ENCODE results near the gene PPP1R37. TPM values are rescaled to one million over a fixed set of nuclear protein-coding genes. Genes with fewer than 3 reads are reported as not detected.

Gene PPP1R37
- total and polyA plus RNA-seq, 2 donors = 16.8 to 31.6 TPM

- H3K36me3 ChIP-seq (ENCODE audit: insufficient read depth) = no peaks in the 10 kb centered on the region
- H3K27ac ChIP-seq (ENCODE audit: low read depth) = no peak overlapping the region
- no peak overlapping the region for H3K4me3 ChIP-seq (ENCODE audit: low read depth, low read length)
- WGBS = 92% methylated on average over 14 of the region's 14 CpGs
- no peak for DNase-seq (ENCODE audit: extremely low spot score)
- no peaks in the 10 kb centered on the region for H3K4me1 ChIP-seq (ENCODE audit: insufficient read depth)
Measured at GRCh38 chr19:45095496-45096413, 2.8 kb downstream of the PPP1R37 start.

GRCh38 chr19:45096700-45097099 lies 3.7 kb downstream of the PPP1R37 start:
- WGBS = 87% methylated on average over 7 of the region's 7 CpGs
- H3K27ac ChIP-seq (ENCODE audit: low read depth) = no peak overlapping the region
- no peak for DNase-seq (ENCODE audit: extremely low spot score)
- H3K4me1 ChIP-seq (ENCODE audit: insufficient read depth) = no peaks in the 10 kb centered on the region
- no peak overlapping the region for H3K4me3 ChIP-seq (ENCODE audit: low read depth, low read length)
- no peaks in the 10 kb centered on the region for H3K36me3 ChIP-seq (ENCODE audit: insufficient read depth)

GRCh38 chr19:45097450-45097775 lies 4.4 kb downstream of the PPP1R37 start:
- no peak for DNase-seq (ENCODE audit: extremely low spot score)
- Histone ChIP-seq H3K36me3 (ENCODE audit: insufficient read depth) (no peaks in the 10 kb centered on the region), H3K27ac (ENCODE audit: low read depth) (peak overlapping the region; percentile 40), H3K4me1 (ENCODE audit: insufficient read depth) (no peaks in the 10 kb centered on the region), H3K4me3 (ENCODE audit: low read depth, low read length) (no peak overlapping the region)
- 85% methylated on average over 7 of the region's 7 CpGs for WGBS

GRCh38 chr19:45097776-45098520 lies 5.0 kb downstream of the PPP1R37 start:
- H3K4me1 ChIP-seq (ENCODE audit: insufficient read depth) = no peaks in the 10 kb centered on the region
- 58% methylated on average over 16 of the region's 16 CpGs for WGBS
- no peak for DNase-seq (ENCODE audit: extremely low spot score)
- H3K27ac ChIP-seq (ENCODE audit: low read depth) = peak overlapping the region; percentile 40
- no peak overlapping the region for H3K4me3 ChIP-seq (ENCODE audit: low read depth, low read length)
- H3K36me3 ChIP-seq (ENCODE audit: insufficient read depth) = no peaks in the 10 kb centered on the region

- 27% methylated on average over 15 of the region's 15 CpGs for WGBS
- DNase-seq (ENCODE audit: extremely low spot score) = no peak
Measured at GRCh38 chr19:45098521-45099466, 5.8 kb downstream of the PPP1R37 start.

GRCh38 chr19:45099467-45100191 lies 6.7 kb downstream of the PPP1R37 start:
- Histone ChIP-seq H3K27ac (ENCODE audit: low read depth) (peak overlapping the region; percentile 11), H3K36me3 (ENCODE audit: insufficient read depth) (no peaks in the 10 kb centered on the region), H3K4me1 (ENCODE audit: insufficient read depth) (no peaks in the 10 kb centered on the region), H3K4me3 (ENCODE audit: low read depth, low read length) (no peak overlapping the region)
- WGBS = 44% methylated on average over 25 of the region's 25 CpGs
- DNase-seq (ENCODE audit: extremely low spot score) = no peak

More at GRCh38 chr19:45098521-45099466, 5.8 kb downstream of the PPP1R37 start:
- Histone ChIP-seq H3K27ac (ENCODE audit: low read depth) (peak overlapping the region; percentile 11), H3K4me1 (ENCODE audit: insufficient read depth) (no peaks in the 10 kb centered on the region), H3K4me3 (ENCODE audit: low read depth, low read length) (no peak overlapping the region), H3K36me3 (ENCODE audit: insufficient read depth) (no peaks in the 10 kb centered on the region)

GRCh38 chr19:45100201-45100600 lies 7.2 kb downstream of the PPP1R37 start:
- no peak for DNase-seq (ENCODE audit: extremely low spot score)
- Histone ChIP-seq H3K4me1 (ENCODE audit: insufficient read depth) (no peaks in the 10 kb centered on the region), H3K4me3 (ENCODE audit: low read depth, low read length) (no peak overlapping the region), H3K36me3 (ENCODE audit: insufficient read depth) (no peaks in the 10 kb centered on the region), H3K27ac (ENCODE audit: low read depth) (peak overlapping the region; percentile 61)
- 69% methylated on average over 3 of the region's 3 CpGs for WGBS

- no peak for DNase-seq (ENCODE audit: extremely low spot score)
- Histone ChIP-seq H3K27ac (ENCODE audit: low read depth) (peak overlapping the region; percentile 61), H3K36me3 (ENCODE audit: insufficient read depth) (no peaks in the 10 kb centered on the region), H3K4me3 (ENCODE audit: low read depth, low read length) (no peak overlapping the region), H3K4me1 (ENCODE audit: insufficient read depth) (no peaks in the 10 kb centered on the region)
- 70% methylated on average over 8 of the region's 8 CpGs for WGBS
Measured at GRCh38 chr19:45100846-45101252, 7.9 kb downstream of the PPP1R37 start.

GRCh38 chr19:45101806-45102205 lies 8.8 kb downstream of the PPP1R37 start:
- H3K27ac ChIP-seq (ENCODE audit: low read depth) = peak overlapping the region; percentile 61
- H3K36me3 ChIP-seq (ENCODE audit: insufficient read depth) = no peaks in the 10 kb centered on the region
- WGBS = 84% methylated on average over 8 of the region's 8 CpGs
- no peak overlapping the region for H3K4me3 ChIP-seq (ENCODE audit: low read depth, low read length)
- H3K4me1 ChIP-seq (ENCODE audit: insufficient read depth) = no peaks in the 10 kb centered on the region
- DNase-seq (ENCODE audit: extremely low spot score) = no peak

GRCh38 chr19:45102481-45102880 lies 9.5 kb downstream of the PPP1R37 start:
- WGBS = 97% methylated on average over 7 of the region's 7 CpGs
- Histone ChIP-seq H3K4me1 (ENCODE audit: insufficient read depth) (no peaks in the 10 kb centered on the region), H3K27ac (ENCODE audit: low read depth) (no peak overlapping the region)

GRCh38 chr19:45103156-45103507 lies 10.2 kb downstream of the PPP1R37 start:
- H3K4me3 ChIP-seq (ENCODE audit: low read depth, low read length) = no peak overlapping the region
- WGBS = 30% methylated on average over 15 of the region's 15 CpGs
- no peak for DNase-seq (ENCODE audit: extremely low spot score)
- no peaks in the 10 kb centered on the region for H3K36me3 ChIP-seq (ENCODE audit: insufficient read depth)
- H3K4me1 ChIP-seq (ENCODE audit: insufficient read depth) = no peaks in the 10 kb centered on the region
- H3K27ac ChIP-seq (ENCODE audit: low read depth) = no peak overlapping the region

More at GRCh38 chr19:45102481-45102880, 9.5 kb downstream of the PPP1R37 start:
- no peak for DNase-seq (ENCODE audit: extremely low spot score)
- H3K36me3 ChIP-seq (ENCODE audit: insufficient read depth) = no peaks in the 10 kb centered on the region
- no peak overlapping the region for H3K4me3 ChIP-seq (ENCODE audit: low read depth, low read length)

GRCh38 chr19:45103508-45104319 lies 10.7 kb downstream of the PPP1R37 start:
- peak overlapping the region; percentile 38 for H3K27ac ChIP-seq (ENCODE audit: low read depth)
- H3K4me3 ChIP-seq (ENCODE audit: low read depth, low read length) = no peak overlapping the region
- H3K4me1 ChIP-seq (ENCODE audit: insufficient read depth) = no peaks in the 10 kb centered on the region
- DNase-seq (ENCODE audit: extremely low spot score) = no peak
- WGBS = 36% methylated on average over 26 of the region's 26 CpGs
- H3K36me3 ChIP-seq (ENCODE audit: insufficient read depth) = no peaks in the 10 kb centered on the region

Data from urinary bladder (tissue), 4 donors.